ENCODE results near the gene CSTF3.
"Not testable (repeated sequence)": the region's sequence is repeated elsewhere in the genome, so short reads cannot be mapped to it uniquely, and the experiment has no call there.

DNA sequence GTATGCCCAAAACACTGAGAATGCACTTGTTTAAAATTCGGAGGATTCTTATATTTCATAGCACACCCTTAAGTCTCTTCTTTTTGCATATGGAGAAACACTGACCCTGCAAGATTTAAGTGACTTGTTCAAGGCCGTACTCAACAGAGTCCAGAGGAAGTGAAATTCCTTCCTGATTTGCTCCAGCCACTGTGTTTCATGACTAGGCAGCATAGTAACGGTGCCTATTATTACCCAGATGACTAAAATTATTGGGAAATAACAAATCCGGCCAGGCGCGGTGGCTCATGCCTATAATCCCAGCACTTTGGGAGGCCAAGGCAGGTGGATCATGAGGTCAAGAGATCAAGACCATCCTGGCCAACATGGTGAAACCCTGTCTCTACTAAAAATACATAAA is 112.6 kb downstream of the CSTF3 start:
- TF ChIP-seq POLR2A (IDR thresholded peaks at IDR 0.05), result not testable (repeated sequence)
- TF ChIP-seq, protein P1, sequence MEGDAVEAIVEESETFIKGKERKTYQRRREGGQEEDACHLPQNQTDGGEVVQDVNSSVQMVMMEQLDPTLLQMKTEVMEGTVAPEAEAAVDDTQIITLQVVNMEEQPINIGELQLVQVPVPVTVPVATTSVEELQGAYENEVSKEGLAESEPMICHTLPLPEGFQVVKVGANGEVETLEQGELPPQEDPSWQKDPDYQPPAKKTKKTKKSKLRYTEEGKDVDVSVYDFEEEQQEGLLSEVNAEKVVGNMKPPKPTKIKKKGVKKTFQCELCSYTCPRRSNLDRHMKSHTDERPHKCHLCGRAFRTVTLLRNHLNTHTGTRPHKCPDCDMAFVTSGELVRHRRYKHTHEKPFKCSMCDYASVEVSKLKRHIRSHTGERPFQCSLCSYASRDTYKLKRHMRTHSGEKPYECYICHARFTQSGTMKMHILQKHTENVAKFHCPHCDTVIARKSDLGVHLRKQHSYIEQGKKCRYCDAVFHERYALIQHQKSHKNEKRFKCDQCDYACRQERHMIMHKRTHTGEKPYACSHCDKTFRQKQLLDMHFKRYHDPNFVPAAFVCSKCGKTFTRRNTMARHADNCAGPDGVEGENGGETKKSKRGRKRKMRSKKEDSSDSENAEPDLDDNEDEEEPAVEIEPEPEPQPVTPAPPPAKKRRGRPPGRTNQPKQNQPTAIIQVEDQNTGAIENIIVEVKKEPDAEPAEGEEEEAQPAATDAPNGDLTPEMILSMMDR (IDR thresholded peaks at IDR 0.05), result not testable (repeated sequence)
